Activated CD8-positive, alpha-beta T cell treated with anti-CD3 and anti-CD28 coated beads, Interleukin-2, amount 10 ng/mL, durations not matched to agents 7 days and 5 days (primary cell): ENCODE results near the gene NLRP12. TPM values are rescaled to one million over a fixed set of nuclear protein-coding genes. Genes with fewer than 3 reads are reported as not detected.
"Not testable (repeated sequence)": the region's sequence is repeated elsewhere in the genome, so short reads cannot be mapped to it uniquely, and the experiment has no call there.

Experiments
- ATAC-seq: fragments of 150-1000 bp; cut with Tn5 transposase; one replicate; pipeline ENCODE4 v1.10.0; 2021; ENCODE audit warnings: moderate library complexity
- CTCF ChIA-PET: fragments of 350-600 bp; sonication (Branson Sonifier 250); formaldehyde crosslinking; loops from one replicate; lab custom pipeline; 2021; ENCODE audit warnings: antibody characterized with exemption; lab: Charles Lee
- POLR2A ChIA-PET: fragments of 350-600 bp; sonication (Branson Sonifier 250); formaldehyde crosslinking; loops from one replicate; lab custom pipeline; 2021; ENCODE audit warnings: antibody characterized with exemption; lab: Charles Lee
- DNase-seq: peaks from one replicate; pipeline ENCODE4 v3.0.0-alpha.2; 2020
- H3K27ac Mint-ChIP-seq: one replicate; pipeline ENCODE4 v1.8.0; 2021; ENCODE audit warnings: mild to moderate bottlenecking, mixed read lengths
- H3K27me3 Mint-ChIP-seq: one replicate; pipeline ENCODE4 v1.8.0; 2021; ENCODE audit warnings: low read depth, mixed read lengths
- H3K36me3 Mint-ChIP-seq: one replicate; pipeline ENCODE4 v1.8.0; 2021; ENCODE audit warnings: low read depth, mixed read lengths
- H3K4me1 Mint-ChIP-seq: one replicate; pipeline ENCODE4 v1.8.0; 2021; ENCODE audit warnings: low read depth, mixed read lengths
- H3K4me3 Mint-ChIP-seq: one replicate; pipeline ENCODE4 v1.8.0; 2021; ENCODE audit warnings: mild to moderate bottlenecking, mixed read lengths
- H3K9me3 Mint-ChIP-seq: one replicate; pipeline ENCODE4 v1.8.0; 2022; ENCODE audit warnings: mixed read lengths; ENCODE audit not compliant: insufficient read depth
- total RNA-seq, 2 experiments: library from RNA; stranded (reverse); gene quantifications; one replicate each; pipeline ENCODE4 v1.2.3, GENCODE V29; 2021

NLRP12 gene
- total RNA-seq, 2 experiments from 2014 or later = not detected

DNA sequence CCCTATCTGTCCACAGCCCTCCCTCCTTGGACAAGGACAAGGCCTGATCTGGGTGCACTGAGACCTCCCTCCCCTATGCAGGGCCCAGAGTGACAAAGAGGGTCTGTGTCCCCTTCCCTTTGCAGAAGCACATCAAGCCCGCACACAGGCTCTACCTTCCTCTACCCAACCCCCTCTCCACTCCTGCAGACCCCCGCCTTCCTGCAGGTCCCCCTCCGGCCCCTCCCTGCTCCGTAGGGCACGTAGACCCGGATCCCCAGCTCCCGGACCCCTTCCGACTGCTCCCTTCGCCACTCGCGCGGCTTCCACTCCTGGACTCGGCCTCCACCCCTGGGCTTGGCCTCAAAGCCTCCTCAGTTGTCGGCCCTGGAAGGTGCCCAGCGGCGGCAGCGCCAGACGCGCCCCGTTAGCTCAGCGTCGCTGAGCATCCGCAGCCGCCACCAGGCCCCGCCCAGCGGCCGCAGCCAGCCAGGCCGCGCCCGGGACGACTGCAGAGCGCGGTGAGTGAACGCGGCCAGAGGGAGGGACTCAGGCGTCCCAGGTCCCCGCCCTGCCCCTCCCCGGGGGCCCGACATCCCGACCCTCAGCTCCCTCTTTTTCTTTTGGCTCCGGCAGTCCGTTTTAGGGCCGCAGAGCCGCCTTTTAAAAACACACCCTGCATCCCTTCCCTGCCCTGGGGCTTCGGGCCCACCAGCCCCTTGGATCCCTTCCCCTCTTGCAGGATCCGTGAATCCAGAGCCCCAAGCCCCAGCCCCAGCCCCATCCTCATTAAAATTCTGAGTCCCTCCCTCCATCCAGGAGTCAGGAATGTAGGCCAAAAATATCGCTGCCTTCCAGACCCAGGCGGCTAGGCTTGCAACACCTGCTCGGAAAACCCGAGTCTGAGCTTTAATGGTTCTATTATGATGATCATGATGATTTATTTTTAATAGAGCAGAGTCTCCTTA, 42.1 kb upstream of the NLRP12 start:
- H3K4me1 Mint-ChIP-seq = peaks cover 31% of the 10 kb centered on the region
- CTCF ChIA-PET = interaction anchor here (0.9 to 2.5 kb wide), 5 partner anchors 13 to 164 kb away, joined by 3 to 16 read pairs (median 5); partner anchors contain the start of gene PRKCG

DNA sequence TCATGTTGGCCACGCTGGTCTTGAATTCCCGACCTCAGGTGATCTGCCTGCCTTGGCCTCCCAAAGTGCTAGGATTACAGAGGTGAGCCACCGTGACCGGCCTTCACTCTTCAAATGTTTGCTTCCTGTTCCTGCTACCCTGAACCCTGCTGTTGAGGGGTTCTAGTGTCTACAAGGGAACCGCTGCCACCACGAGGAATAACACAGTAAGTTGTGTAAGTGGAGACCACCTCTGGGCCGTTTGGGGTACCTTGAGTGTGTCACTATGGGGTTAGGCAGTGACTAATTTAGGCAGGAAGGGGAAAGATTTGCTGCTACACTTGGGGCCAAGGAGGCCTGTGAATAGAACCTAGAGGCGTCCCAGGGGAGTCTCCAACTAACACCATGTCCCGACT, 41.4 kb upstream of the NLRP12 start:
- H3K27ac Mint-ChIP-seq = peak overlapping the region; percentile 94
- H3K9me3 Mint-ChIP-seq = no peaks in the 10 kb centered on the region
- no peak for ATAC-seq
- no peak for DNase-seq
- peaks cover 24% of the 10 kb centered on the region for H3K4me1 Mint-ChIP-seq
- ChIA-PET POLR2A (interaction anchor here (0.8 to 2.1 kb wide), 4 partner anchors 9 to 19 kb away, joined by 4 to 6 read pairs (median 4); no protein-coding TSS in a partner anchor), CTCF (interaction anchor here (0.9 to 2.5 kb wide), 6 partner anchors 12 to 164 kb away, joined by 3 to 16 read pairs (median 4); partner anchors contain the start of gene PRKCG)
- H3K4me3 Mint-ChIP-seq = peak overlapping the region; percentile 97
- no peaks in the 10 kb centered on the region for H3K27me3 Mint-ChIP-seq
- peaks cover 8% of the 10 kb centered on the region for H3K36me3 Mint-ChIP-seq

More for the DNA sequence above, 42.1 kb upstream of the NLRP12 start:
- H3K27ac Mint-ChIP-seq = peak overlapping the region; percentile 94
- DNase-seq = peak; percentile 76
- no peaks in the 10 kb centered on the region for H3K9me3 Mint-ChIP-seq
- H3K27me3 Mint-ChIP-seq = no peaks in the 10 kb centered on the region
- peak overlapping the region; percentile 97 for H3K4me3 Mint-ChIP-seq
- peaks cover 13% of the 10 kb centered on the region for H3K36me3 Mint-ChIP-seq
- peak; percentile 24 for ATAC-seq
- POLR2A ChIA-PET = interaction anchor here (0.8 to 2.1 kb wide), 5 partner anchors 9 to 19 kb away, joined by 4 to 6 read pairs (median 5); no protein-coding TSS in a partner anchor

DNA sequence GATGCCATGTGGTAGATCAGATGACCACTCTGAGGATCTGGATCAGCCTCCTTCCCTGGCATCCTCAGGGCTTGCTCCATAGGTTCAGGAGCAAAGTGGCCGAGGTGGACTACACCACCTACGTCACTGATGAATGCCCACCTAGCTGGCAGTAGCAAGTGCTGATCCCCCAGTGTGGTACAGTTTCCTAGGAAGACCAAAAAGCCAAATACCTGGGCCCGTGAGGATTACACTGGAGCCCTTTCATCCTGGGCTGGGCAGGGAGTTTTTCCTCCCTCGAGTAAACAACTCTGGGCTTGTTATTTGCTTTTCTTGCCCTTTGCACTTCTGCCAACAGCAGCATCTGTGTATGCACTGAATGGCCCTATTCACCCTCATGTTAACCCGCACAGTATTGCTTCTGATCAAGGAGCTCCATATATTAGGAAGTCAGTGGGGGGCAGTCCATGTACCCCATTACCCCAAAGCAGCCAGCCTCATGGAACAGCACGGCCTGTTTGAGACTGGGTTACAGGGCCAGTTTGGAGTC, 40.3 kb upstream of the NLRP12 start:
- no peaks in the 10 kb centered on the region for H3K9me3 Mint-ChIP-seq
- ChIA-PET CTCF (interaction anchor here (1.2 kb wide), 1 partner anchor 11 kb away, joined by 3 read pairs; no protein-coding TSS in a partner anchor), POLR2A (no interaction called here)
- H3K27me3 Mint-ChIP-seq = no peaks in the 10 kb centered on the region
- H3K36me3 Mint-ChIP-seq = peaks cover 3% of the 10 kb centered on the region
- DNase-seq (no peak), ATAC-seq (no peak)
- peaks cover 21% of the 10 kb centered on the region for H3K4me1 Mint-ChIP-seq
- no peak overlapping the region for H3K27ac Mint-ChIP-seq
- no peak overlapping the region for H3K4me3 Mint-ChIP-seq

DNA sequence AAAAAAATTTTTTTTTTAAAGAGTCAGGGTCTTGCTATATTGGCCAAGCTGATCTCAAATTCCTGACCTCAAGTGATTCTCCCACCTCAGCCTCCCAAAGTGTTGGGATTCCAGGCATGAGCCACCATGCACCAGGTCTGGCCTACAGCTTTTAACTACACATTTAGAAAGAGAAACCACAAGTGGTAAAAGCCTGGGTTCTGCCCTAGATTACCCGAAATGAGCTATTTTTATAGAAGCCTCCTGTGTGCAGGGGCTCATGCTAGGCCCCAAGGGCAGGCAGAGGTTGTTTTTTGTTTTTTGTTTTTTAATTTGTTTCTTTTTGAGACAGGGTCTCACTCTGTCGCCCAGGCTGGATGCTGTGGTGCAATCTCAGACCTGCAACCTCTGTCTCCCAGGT, 29.6 kb upstream of the NLRP12 start:
- Mint-ChIP-seq H3K36me3 (no peaks in the 10 kb centered on the region), H3K27me3 (peaks cover 11% of the 10 kb centered on the region), H3K9me3 (no peaks in the 10 kb centered on the region), H3K27ac (no peak overlapping the region), H3K4me1 (peaks cover 20% of the 10 kb centered on the region), H3K4me3 (no peak overlapping the region)
- ChIA-PET POLR2A (interaction anchor here (0.9 kb wide), 1 partner anchor 12 kb away, joined by 4 read pairs; no protein-coding TSS in a partner anchor), CTCF (interaction anchor here (0.7 to 2.7 kb wide), 12 partner anchors 11 to 1226 kb away, joined by 3 to 16 read pairs (median 4); partner anchors contain the start of genes MYADM and PRKCG)
- peak; percentile 53 for ATAC-seq
- DNase-seq = peak; percentile 32

DNA sequence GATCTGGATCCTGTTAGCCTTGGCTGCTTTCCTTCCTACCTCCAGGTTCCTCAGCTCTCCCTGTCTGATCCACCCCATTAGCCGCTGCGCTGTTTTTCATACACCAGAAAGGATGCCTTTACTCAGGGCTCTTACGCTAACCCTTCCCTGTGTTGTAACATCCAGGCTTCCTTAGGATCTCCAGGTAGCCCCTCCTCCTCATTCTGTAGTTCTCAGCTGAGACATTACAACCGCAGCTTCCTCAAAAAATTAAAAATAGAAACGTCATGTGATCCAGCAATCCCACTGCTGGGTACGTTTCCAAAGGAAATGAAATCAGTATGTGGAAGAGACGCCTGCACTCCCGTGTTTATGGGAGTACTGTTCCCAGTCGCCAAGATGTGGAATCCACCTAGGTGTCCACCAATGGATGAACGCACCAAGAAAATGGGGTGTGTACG, 25.1 kb upstream of the NLRP12 start:
- Mint-ChIP-seq H3K4me1 (peaks cover 17% of the 10 kb centered on the region), H3K4me3 (no peak overlapping the region), H3K27ac (no peak overlapping the region), H3K27me3 (peaks cover 20% of the 10 kb centered on the region), H3K36me3 (no peaks in the 10 kb centered on the region), H3K9me3 (no peaks in the 10 kb centered on the region)
- ChIA-PET POLR2A (no interaction called here), CTCF (interaction anchor here (1.0 to 1.8 kb wide), 2 partner anchors 174 to 181 kb away, joined by 4 read pairs; no protein-coding TSS in a partner anchor)
- ATAC-seq (no peak), DNase-seq (no peak)

DNA sequence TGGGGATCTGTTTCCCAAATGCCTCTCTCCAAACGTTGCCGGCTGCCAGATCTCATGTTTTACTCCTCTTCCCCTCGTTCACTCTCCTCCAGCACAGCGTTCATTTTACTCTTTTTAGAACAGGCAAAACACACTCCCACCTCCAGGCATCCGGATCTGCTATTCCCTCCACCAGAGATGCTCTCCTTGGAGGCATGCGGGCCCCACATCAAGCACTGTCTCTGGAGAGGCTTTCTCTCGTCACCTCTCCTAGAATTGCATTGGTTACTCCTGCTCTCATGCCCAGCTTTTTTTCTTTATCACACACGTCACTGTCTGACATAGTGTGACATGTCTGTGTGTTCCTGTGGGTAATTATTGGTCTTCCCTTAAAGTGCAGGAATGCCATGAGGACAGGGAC, 23.4 kb upstream of the NLRP12 start:
- no peaks in the 10 kb centered on the region for H3K9me3 Mint-ChIP-seq
- peaks cover 20% of the 10 kb centered on the region for H3K27me3 Mint-ChIP-seq
- POLR2A ChIA-PET = no interaction called here
- H3K36me3 Mint-ChIP-seq = no peaks in the 10 kb centered on the region
- H3K4me3 Mint-ChIP-seq = no peak overlapping the region
- DNase-seq = no peak
- CTCF ChIA-PET = interaction anchor here (2.1 kb wide), 1 partner anchor 177 kb away, joined by 5 read pairs; no protein-coding TSS in a partner anchor
- ATAC-seq = no peak
- peaks cover 8% of the 10 kb centered on the region for H3K4me1 Mint-ChIP-seq
- no peak overlapping the region for H3K27ac Mint-ChIP-seq

DNA sequence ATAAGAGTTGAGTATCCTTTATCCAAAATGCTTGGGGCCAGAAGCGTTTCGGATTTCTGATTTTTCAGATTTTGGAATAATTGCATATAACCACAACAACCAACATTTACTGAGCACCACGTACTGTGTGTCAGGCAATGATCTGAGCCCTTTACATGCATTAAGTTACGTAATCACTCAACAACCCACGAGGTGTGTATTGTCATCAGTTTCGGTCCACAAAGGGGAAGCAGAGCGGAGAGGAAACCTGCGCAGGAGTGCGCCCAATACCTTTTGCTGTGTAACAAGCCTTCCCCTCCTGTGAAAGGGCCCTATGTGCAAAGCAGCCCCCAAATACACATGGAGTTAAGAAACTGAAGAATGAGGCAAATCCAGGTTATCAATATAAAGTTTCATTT, 20.7 kb upstream of the NLRP12 start:
- CTCF ChIA-PET = no interaction called here
- POLR2A ChIA-PET = no interaction called here

DNA sequence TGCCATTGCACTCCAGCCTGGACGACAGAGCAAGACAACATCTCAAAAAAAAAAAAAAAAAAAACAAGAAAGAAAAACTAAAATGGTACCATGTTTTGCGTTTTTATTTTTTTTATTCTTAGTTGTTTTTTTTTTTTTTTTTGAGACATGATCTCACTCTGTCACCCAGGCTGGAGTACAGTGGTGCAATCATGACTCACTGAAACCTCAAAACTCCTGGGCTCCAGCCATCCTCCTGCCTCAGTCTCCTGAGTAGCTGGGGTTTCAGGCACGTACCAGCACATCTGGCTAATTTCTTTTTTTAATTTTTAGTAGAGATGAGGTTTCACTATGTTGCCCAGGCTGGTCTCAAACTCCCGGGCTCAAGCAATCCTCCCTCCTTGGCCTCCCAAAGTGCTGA, 16.8 kb upstream of the NLRP12 start:
- H3K4me3 Mint-ChIP-seq, POLR2A ChIA-PET, H3K4me1 Mint-ChIP-seq, ATAC-seq, H3K36me3 Mint-ChIP-seq, H3K9me3 Mint-ChIP-seq, H3K27me3 Mint-ChIP-seq, H3K27ac Mint-ChIP-seq, DNase-seq: not testable (repeated sequence)
- CTCF ChIA-PET = interaction anchor here (0.6 to 1.3 kb wide), 7 partner anchors 10 to 257 kb away, joined by 3 to 10 read pairs (median 4); no protein-coding TSS in a partner anchor

More for the DNA sequence above, 20.7 kb upstream of the NLRP12 start:
- Mint-ChIP-seq H3K27me3 (peaks cover 14% of the 10 kb centered on the region), H3K27ac (no peak overlapping the region), H3K4me1 (peaks cover 7% of the 10 kb centered on the region), H3K9me3 (no peaks in the 10 kb centered on the region), H3K4me3 (no peak overlapping the region), H3K36me3 (no peaks in the 10 kb centered on the region)
- ATAC-seq (no peak), DNase-seq (no peak)

DNA sequence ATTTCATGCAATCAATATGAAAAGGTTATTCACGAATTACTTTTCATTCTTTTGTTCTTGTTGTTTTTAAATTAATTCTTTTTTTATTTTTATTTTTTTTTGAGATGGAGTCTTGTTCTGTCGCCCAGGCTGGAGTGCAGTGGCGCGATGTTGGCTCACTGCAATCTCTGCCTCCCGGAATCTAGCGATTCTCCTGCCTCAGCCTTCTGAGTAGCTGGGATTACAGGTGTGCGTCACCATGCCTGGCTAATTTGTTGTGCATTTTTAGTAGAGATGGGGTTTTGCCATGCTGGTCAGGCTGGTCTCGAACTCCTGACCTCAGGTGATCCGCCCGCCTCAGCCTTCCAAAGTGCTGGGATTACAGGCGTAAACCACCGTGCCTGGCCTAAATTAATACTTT, 16.1 kb upstream of the NLRP12 start:
- H3K36me3 Mint-ChIP-seq, H3K4me3 Mint-ChIP-seq, CTCF ChIA-PET: not testable (repeated sequence)

DNA sequence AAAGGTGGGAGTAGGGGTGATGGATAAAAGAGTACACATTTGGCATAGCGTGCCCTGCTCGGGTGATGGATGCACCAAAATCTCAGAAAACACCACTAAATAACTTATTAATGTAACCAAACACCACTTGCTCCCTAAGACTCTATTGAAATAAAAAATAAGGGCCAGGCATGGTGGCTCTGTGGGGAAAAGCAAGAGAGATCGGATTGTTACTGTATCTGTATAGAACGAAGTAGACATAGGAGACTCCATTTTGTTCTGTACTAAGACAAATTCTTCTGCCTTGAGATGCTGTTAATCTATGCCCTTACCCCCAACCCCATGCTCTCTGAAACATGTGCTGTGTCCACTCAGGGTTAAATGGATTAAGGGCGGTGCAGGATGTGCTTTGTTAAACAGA, 14.3 kb upstream of the NLRP12 start:
- ATAC-seq, H3K27ac Mint-ChIP-seq, POLR2A ChIA-PET, H3K27me3 Mint-ChIP-seq, H3K9me3 Mint-ChIP-seq, H3K4me1 Mint-ChIP-seq, H3K36me3 Mint-ChIP-seq, DNase-seq, CTCF ChIA-PET, H3K4me3 Mint-ChIP-seq: not testable (repeated sequence)

More for the DNA sequence above, 16.1 kb upstream of the NLRP12 start:
- ATAC-seq, H3K27ac Mint-ChIP-seq, H3K4me1 Mint-ChIP-seq, H3K9me3 Mint-ChIP-seq, POLR2A ChIA-PET, DNase-seq, H3K27me3 Mint-ChIP-seq: not testable (repeated sequence)

DNA sequence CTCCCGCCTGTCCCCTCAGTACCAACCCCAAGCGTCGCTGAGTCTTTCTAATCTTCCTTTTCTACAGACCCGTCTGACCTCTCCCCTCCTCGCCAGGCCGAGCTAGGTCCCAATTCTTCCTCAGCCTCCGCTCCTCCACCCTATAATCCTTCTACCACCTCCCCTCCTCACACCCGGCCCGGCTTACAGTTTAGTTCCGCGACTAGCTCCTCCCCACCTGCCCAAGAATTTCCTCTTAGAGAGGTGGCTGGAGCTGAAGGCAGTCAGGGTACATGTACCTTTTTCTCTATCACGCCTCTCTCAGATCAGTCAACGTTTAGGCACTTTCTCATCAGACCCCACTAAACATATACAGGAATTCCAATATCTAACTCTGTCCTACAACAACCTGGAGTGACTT, 8.7 kb upstream of the NLRP12 start:
- ATAC-seq, H3K4me3 Mint-ChIP-seq, POLR2A ChIA-PET, H3K27ac Mint-ChIP-seq, H3K36me3 Mint-ChIP-seq, H3K9me3 Mint-ChIP-seq, DNase-seq, H3K4me1 Mint-ChIP-seq, CTCF ChIA-PET: not testable (repeated sequence)
- H3K27me3 Mint-ChIP-seq = peaks cover 21% of the 10 kb centered on the region
